GM23248 (cell line): ENCODE results near the gene EHD4. TPM values are rescaled to one million over a fixed set of nuclear protein-coding genes. Genes with fewer than 3 reads are reported as not detected.

ENCODE experiments used
- DNase-seq: peaks from one replicate; pipeline ENCODE4 v3.0.0-alpha.2; 2015
- H2AFZ ChIP-seq: fragments of 200-600 bp; sonication (generic); 2 replicates; pipeline ENCODE4 v1.6.1; 2016; ENCODE audit warnings: antibody characterized with exemption
- H3F3A ChIP-seq: fragments of 200-600 bp; sonication (generic); 2 replicates; pipeline ENCODE4 v1.6.1; 2016; ENCODE audit warnings: mild to moderate bottlenecking, antibody characterized with exemption, mixed run types; ENCODE audit not compliant: insufficient read depth
- H3K27ac ChIP-seq: fragments of 200-600 bp; sonication (generic); 2 replicates; pipeline ENCODE4 v1.5.1; 2016; ENCODE audit warnings: mild to moderate bottlenecking
- H3K27me3 ChIP-seq: fragments of 200-600 bp; sonication (generic); replicated peaks from 2 replicates; pipeline ENCODE4 v1.6.1; 2016; ENCODE audit warnings: mild to moderate bottlenecking; ENCODE audit not compliant: insufficient read depth
- H3K36me3 ChIP-seq: fragments of 200-600 bp; sonication (generic); 2 replicates; pipeline ENCODE4 v1.6.1; 2016; ENCODE audit warnings: low read depth, mild to moderate bottlenecking
- H3K4me1 ChIP-seq: fragments of 200-600 bp; sonication (generic); 2 replicates; pipeline ENCODE4 v1.6.1; 2016; ENCODE audit warnings: mild to moderate bottlenecking; ENCODE audit not compliant: insufficient read depth
- H3K4me2 ChIP-seq: fragments of 200-600 bp; sonication (generic); one replicate; pipeline ENCODE4 v1.6.1; 2016; ENCODE audit warnings: mild to moderate bottlenecking; ENCODE audit not compliant: unreplicated experiment
- H3K4me3 ChIP-seq: fragments of 200-600 bp; sonication (generic); 2 replicates; pipeline ENCODE4 v1.5.1; 2016; ENCODE audit warnings: mild to moderate bottlenecking
- H3K79me2 ChIP-seq: fragments of 200-600 bp; sonication (generic); 2 replicates; pipeline ENCODE4 v1.6.1; 2016; ENCODE audit warnings: mild to moderate bottlenecking; ENCODE audit not compliant: insufficient read depth
- H3K9ac ChIP-seq: fragments of 200-600 bp; sonication (generic); 2 replicates; pipeline ENCODE4 v1.6.1; 2016; ENCODE audit warnings: mild to moderate bottlenecking
- H3K9me2 ChIP-seq: fragments of 200-600 bp; sonication (generic); 2 replicates; pipeline ENCODE4 v1.6.1; 2016; ENCODE audit warnings: mixed run types, mild to moderate bottlenecking, moderate library complexity; ENCODE audit not compliant: insufficient read depth
- H3K9me3 ChIP-seq: fragments of 200-600 bp; sonication (generic); one replicate; pipeline ENCODE4 v1.6.1; 2017; ENCODE audit warnings: low read depth
- H4K20me1 ChIP-seq: fragments of 200-600 bp; sonication (generic); 2 replicates; pipeline ENCODE4 v1.6.0; 2016; ENCODE audit not compliant: insufficient read depth
- EZH2 ChIP-seq: fragments of 200-600 bp; sonication (generic); IDR thresholded peaks from 2 replicates; pipeline ENCODE4 v1.6.1; 2018; ENCODE audit warnings: antibody characterized with exemption, mild to moderate bottlenecking; ENCODE audit not compliant: insufficient read depth, poor library complexity, severe bottlenecking
- EZH2phosphoT487 ChIP-seq: fragments of 200-600 bp; sonication (generic); IDR thresholded peaks from 2 replicates; pipeline ENCODE4 v1.6.1; 2018; ENCODE audit warnings: antibody characterized with exemption, moderate library complexity, mild to moderate bottlenecking, low read depth; ENCODE audit not compliant: insufficient read depth
- WGBS, 2 experiments: methylation state at CpG; one replicate each; pipeline ENCODE4 v1.1.6; 2015 to 2017; ENCODE audit warnings: low lambda C conversion rate in 2 of 2, low coverage in 1 of 2; ENCODE audit errors: missing lambda C conversion rate in 2 of 2; 5-methylcytosine and 5-hydroxymethylcytosine counted together
- in situ Hi-C: fragments of 300-500 bp; cut with MboI; formaldehyde crosslinking; loops from 2 replicates; pipeline ENCODE4 v1.15.0; 2020
- polyA plus RNA-seq: library from polyadenylated mRNA; unstranded; fragments of >200 nt; fragmentation: Nextera tagmentation; extraction: Ambion mirVana; gene quantifications from 2 replicates; pipeline ENCODE4 v1.2.1, GENCODE V29; 2016
- total RNA-seq: library from RNA; depleted of rRNA; stranded (reverse); fragments of >200 nt; shearing (Covaris generic); gene quantifications from 2 replicates; pipeline ENCODE4 v1.2.3, GENCODE V29; 2014

The EHD4 gene
- total and polyA plus RNA-seq, 2 experiments from 2014 or later: 17.7 to 18.7 TPM

DNA sequence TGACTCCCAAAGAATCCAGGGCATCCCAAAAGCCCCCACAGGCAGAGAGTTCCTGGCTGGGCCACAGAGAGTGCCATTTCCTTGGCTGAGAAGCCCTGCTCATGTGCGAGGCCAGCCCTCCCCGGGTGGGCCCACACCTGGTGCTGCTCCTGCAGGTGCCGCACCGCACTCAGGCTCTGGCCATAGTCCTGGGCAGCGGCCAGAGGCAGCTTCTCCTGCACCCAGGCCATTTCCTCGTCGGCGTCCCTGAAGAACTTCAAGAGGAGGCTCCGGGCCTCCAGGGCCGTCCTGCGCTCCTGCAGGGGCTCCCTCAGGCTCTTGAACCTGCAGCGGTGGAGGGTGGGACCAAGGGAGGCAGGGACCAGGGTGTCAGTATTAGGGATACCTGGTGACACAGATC, 115.6 kb downstream of the EHD4 start:
- Histone ChIP-seq H3K4me1 (no peaks in the 10 kb centered on the region), H3F3A (no peaks in the 10 kb centered on the region), H3K4me3 (no peak overlapping the region), H3K9ac (no peak overlapping the region), H3K9me3 (no peaks in the 10 kb centered on the region), H4K20me1 (no peaks in the 10 kb centered on the region), H3K4me2 (no peak overlapping the region), H3K36me3 (no peaks in the 10 kb centered on the region), H3K27ac (no peak overlapping the region), H3K27me3 (no peaks in the 10 kb centered on the region), H3K79me2 (no peaks in the 10 kb centered on the region), H3K9me2 (no peaks in the 10 kb centered on the region), H2AFZ (no peak overlapping the region)
- WGBS, 2 experiments: 82 to 92% methylated on average over 12 of the region's 12 CpGs
- in situ Hi-C loops: no loop called here
- DNase-seq: no peak
- TF ChIP-seq EZH2phosphoT487 (no peak), EZH2 (no peak)

DNA sequence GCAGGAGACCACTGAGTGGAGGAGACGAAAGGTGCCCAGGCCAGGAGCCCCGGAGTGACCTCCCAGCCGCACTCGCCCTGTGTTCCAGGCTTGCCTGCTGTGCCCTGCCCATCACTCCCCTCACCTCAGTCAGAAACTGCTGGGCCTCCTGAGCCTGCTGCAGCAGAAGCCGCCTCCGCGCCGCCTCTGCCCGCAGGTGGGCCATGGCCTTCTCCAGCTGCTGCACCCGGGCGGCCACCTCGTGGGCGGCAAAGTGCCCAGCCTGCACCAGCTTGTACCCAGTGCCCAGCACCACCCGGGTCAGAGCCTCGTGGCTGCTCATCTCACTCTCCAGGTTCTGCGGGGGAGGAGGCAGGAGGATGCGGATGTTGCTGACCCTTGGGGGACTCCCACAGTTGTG, 116.1 kb downstream of the EHD4 start:
- Histone ChIP-seq H3K4me1 (no peaks in the 10 kb centered on the region), H3K27ac (no peak overlapping the region), H3F3A (no peaks in the 10 kb centered on the region), H3K9ac (no peak overlapping the region), H2AFZ (no peak overlapping the region), H3K9me3 (no peaks in the 10 kb centered on the region), H3K79me2 (no peaks in the 10 kb centered on the region), H4K20me1 (no peaks in the 10 kb centered on the region), H3K36me3 (no peaks in the 10 kb centered on the region), H3K27me3 (no peaks in the 10 kb centered on the region), H3K4me3 (no peak overlapping the region), H3K4me2 (no peak overlapping the region), H3K9me2 (no peaks in the 10 kb centered on the region)
- WGBS, 2 experiments: 81 to 87% methylated on average over 16 to 17 of the region's 17 CpGs
- no peak for DNase-seq
- in situ Hi-C loops: no loop called here
- TF ChIP-seq EZH2phosphoT487 (no peak), EZH2 (no peak)

DNA sequence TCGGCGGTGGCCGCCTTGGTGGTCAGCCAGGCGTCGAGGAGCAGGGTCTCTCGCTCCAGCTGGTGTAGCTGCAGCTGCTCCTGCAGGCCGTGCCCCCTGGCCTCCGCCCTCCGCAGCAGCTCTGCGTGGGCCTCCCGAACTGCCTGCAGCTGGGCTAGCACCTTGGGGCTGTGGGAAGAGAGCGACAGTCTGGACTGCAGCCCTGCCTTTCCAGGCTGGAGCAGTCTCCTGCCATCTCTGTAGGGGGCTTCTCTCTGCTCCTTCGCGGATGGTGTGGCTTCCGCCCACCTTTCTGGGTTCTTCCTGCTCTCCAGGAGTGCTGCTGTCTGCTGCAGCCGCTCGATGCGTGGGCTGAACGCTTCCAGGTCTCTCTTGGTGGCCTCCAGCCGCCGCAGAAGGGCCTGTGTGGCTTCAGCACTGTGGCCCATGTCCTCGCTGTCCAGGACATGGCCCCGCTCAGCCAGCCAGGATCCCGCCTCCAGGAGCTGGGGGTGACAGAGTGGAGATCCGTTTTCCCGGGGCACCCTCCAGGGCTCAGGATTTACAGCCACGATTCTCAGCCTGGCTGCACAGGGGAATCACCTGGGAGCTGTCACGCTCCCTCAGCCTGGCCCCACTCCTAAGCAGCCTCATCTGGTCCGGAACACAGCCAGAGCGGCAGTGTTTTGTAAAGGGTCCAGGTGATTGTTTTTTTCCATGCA, 116.9 kb downstream of the EHD4 start:
- no peaks in the 10 kb centered on the region for H3K4me1 ChIP-seq
- DNase-seq: no peak
- H3K4me2 ChIP-seq: no peak overlapping the region
- no peak overlapping the region for H3K27ac ChIP-seq
- H3K9ac ChIP-seq: no peak overlapping the region
- no peaks in the 10 kb centered on the region for H3F3A ChIP-seq
- no peaks in the 10 kb centered on the region for H4K20me1 ChIP-seq
- no peaks in the 10 kb centered on the region for H3K79me2 ChIP-seq
- H3K9me2 ChIP-seq: no peaks in the 10 kb centered on the region
- no peaks in the 10 kb centered on the region for H3K27me3 ChIP-seq
- H3K36me3 ChIP-seq: no peaks in the 10 kb centered on the region
- H3K9me3 ChIP-seq: no peaks in the 10 kb centered on the region
- in situ Hi-C loops: no loop called here
- WGBS, 2 experiments: 78 to 81% methylated on average over 30 of the region's 30 CpGs
- TF ChIP-seq EZH2phosphoT487 (no peak), EZH2 (no peak)
- no peak overlapping the region for H2AFZ ChIP-seq
- no peak overlapping the region for H3K4me3 ChIP-seq

DNA sequence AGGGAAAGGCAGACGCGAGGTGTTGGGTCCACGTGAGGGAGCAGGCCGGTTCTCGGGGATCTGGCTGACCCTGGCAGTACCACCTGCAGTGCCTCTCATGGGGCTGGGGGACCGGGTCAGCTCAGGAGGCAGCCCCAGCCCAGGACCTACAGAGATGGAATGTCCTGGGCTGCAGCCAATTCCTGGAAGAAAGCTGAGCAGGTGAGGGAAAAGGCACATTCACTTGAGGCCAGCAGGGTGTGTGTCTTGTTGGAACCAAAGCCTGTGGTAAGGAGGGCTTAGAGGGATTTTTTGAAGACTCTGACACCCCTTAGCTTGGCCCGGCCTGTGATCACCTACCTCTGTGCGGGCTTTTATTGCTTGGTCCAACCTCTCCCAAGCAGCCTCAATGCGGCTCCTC, 117.9 kb downstream of the EHD4 start:
- no peak overlapping the region for H3K27ac ChIP-seq
- H2AFZ ChIP-seq: no peak overlapping the region
- no peaks in the 10 kb centered on the region for H4K20me1 ChIP-seq
- H3K4me2 ChIP-seq: no peak overlapping the region
- no peak overlapping the region for H3K9ac ChIP-seq
- 88 to 90% methylated on average over 8 to 9 of the region's 9 CpGs for WGBS, 2 experiments
- H3K27me3 ChIP-seq: no peaks in the 10 kb centered on the region
- in situ Hi-C loops: no loop called here
- no peak for TF ChIP-seq EZH2phosphoT487
- TF ChIP-seq EZH2: no peak
- no peaks in the 10 kb centered on the region for H3K9me3 ChIP-seq
- no peaks in the 10 kb centered on the region for H3K4me1 ChIP-seq
- no peaks in the 10 kb centered on the region for H3K9me2 ChIP-seq
- H3F3A ChIP-seq: 0 out of 2 replicates have a peak, but pooled peaks cover 3% of the 10 kb centered on the region
- DNase-seq: no peak
- no peak overlapping the region for H3K4me3 ChIP-seq
- no peaks in the 10 kb centered on the region for H3K79me2 ChIP-seq
- no peaks in the 10 kb centered on the region for H3K36me3 ChIP-seq

DNA sequence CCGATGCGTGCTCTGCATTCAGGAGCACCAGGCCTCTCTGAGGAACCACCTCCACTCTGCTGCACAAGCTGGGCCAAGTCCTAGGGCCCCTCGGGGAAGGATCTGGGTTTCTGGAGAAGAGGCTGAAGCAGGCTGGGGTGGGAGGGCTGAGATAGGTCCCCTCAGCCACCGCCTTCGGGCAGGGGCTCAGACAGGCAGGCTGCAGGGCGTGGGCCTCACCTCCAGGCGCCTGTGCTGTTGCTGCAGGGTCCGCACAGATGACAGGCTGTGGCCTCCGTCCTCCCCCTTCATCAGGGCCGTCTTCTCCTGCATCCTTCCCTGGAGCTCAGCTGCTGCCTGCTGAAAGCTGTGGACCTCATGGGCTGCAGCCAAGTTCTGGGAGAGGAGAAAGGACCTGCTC, 118.5 kb downstream of the EHD4 start:
- no peaks in the 10 kb centered on the region for H3K79me2 ChIP-seq
- no peak for DNase-seq
- 0 out of 2 replicates have a peak, but pooled peaks cover 3% of the 10 kb centered on the region for H3F3A ChIP-seq
- in situ Hi-C loops: no loop called here
- H4K20me1 ChIP-seq: no peaks in the 10 kb centered on the region
- H2AFZ ChIP-seq: no peak overlapping the region
- 85 to 86% methylated on average over 10 of the region's 10 CpGs for WGBS, 2 experiments
- H3K9ac ChIP-seq: no peak overlapping the region
- H3K27me3 ChIP-seq: no peaks in the 10 kb centered on the region
- no peak overlapping the region for H3K4me3 ChIP-seq
- no peaks in the 10 kb centered on the region for H3K9me3 ChIP-seq
- no peaks in the 10 kb centered on the region for H3K36me3 ChIP-seq
- no peak for TF ChIP-seq EZH2
- no peak for TF ChIP-seq EZH2phosphoT487
- H3K27ac ChIP-seq: no peak overlapping the region
- no peaks in the 10 kb centered on the region for H3K9me2 ChIP-seq
- H3K4me1 ChIP-seq: no peaks in the 10 kb centered on the region
- H3K4me2 ChIP-seq: no peak overlapping the region
